ENCODE data around the gene VEGFD.
"Not testable (repeated sequence)": the region's sequence is repeated elsewhere in the genome, so short reads cannot be mapped to it uniquely, and the experiment has no call there.

VEGFD gene

DNA sequence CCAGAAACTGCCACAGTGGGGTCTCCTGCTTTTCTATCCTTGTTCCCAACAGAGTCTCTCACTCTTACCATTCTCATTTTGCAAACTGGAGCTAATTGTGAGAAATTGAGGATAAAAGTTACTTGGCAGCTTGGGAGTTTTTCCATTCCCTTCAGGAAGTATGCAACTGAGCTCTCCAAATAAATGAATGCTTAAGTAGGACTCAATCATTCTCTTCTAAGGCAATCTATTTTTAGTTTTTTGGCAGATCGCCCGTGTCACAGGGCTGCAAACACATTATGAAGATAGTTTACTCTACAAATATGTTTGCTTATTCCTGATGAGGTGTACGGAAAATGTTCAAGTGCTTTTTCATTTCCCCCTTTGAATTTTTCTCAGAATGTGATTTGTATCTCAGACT lies 74.1 kb downstream of the VEGFD start:
- in situ Hi-C loops (cut with MboI; ENCODE audit: low sequenced_read_pairs) = no loop called here

DNA sequence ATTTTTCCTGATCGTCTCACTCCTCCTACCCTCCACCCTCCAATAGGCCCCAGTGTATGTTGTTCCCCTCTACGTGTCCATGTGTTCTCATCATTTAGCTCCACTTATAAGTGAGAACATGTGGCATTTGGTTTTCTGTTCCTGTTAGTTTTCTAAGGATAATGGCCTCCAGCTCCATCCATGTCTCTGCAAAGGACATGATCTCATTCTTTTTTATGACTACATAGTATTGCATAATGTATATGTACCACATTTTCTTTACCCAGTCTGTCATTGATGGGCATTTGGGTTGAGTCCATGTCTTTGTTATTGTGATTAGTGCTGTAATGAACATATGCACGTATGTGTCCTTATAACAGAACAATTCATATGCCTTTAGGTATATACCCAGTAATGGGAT lies 78.3 kb downstream of the VEGFD start:
- in situ Hi-C loops (cut with MboI; ENCODE audit: low sequenced_read_pairs) = not testable (repeated sequence)

DNA sequence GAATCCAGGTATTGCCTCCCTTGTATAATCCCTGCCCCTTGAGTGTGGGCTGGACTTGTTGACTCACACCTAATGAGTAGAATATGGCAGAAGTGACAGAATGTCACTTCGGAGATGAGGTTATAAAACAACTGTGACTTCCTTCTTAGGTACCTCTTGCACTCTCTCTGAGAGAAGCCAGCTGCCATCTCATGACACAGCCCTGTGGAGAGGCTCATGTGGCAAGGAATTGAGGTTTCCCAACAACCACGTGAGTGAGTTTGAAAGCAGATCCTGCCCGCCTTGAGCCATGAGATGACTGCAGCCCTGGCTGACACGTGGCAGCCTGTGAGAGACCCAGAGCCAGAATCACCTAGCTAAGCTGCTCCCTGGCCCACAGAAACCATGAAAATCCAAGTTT lies 82.3 kb downstream of the VEGFD start:
- in situ Hi-C loops (cut with MboI; ENCODE audit: low sequenced_read_pairs) = no loop called here

DNA sequence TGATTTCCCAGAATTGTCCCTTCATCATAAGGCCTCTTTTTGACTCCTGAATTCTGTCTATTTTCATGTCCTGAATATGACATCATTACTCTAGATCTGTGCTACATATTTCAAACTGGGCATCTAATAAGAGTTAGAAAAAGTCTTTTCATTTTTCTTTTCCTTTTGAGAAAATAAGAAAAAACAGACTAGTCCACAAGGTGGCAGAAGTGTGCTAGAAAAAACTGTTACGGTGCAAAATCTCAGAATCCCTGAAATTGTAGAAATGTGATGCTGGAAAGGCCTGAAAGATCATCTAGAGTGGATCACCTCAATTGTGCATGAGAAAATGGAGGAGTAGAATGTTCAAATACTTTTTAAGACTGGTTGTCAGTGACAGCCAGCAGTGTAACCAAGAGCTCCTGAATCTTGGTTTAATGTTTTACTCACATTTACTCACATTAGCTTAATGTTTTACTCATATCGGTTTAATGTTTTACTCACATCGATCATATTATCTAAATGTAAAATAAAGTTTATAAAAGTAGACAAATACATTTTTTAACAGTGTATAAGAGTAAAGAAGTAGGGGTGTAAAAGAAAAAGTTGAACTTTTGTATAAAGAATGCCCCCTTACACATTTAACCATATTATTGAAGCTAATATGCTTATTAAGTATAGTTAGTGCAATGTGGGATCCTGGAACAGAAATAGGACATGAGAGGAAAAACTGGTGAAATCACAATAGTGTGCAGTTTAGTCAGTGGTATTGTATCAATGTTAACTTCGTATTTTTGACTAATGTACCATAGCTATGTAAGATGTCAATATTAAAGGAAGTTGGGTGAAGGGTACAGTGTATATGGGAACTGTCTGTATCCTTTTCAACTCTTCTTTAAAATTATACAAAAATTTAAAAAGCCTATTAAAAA lies 84.0 kb downstream of the VEGFD start:
- in situ Hi-C loops (cut with MboI; ENCODE audit: low sequenced_read_pairs) = no loop called here

DNA sequence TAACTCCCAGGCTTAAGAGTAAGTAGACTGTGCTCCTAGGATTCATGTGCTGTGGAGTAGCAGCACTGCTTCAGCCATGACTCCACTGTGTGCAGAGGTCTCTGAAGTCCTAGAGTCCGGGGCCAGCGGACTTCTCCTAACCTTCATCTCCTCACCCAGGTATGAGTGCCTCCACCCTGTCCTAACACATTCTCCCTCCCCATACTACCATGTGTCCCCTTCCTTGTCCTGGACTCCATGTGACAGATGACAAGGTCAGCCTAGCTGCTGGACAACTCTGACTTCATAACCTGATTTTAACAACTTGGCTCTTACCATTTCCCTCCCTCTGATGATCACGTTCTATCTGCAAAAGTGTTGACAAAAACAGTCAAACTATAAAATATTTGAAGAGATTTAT lies 85.4 kb downstream of the VEGFD start:
- in situ Hi-C loops (cut with MboI; ENCODE audit: low sequenced_read_pairs) = no loop called here

DNA sequence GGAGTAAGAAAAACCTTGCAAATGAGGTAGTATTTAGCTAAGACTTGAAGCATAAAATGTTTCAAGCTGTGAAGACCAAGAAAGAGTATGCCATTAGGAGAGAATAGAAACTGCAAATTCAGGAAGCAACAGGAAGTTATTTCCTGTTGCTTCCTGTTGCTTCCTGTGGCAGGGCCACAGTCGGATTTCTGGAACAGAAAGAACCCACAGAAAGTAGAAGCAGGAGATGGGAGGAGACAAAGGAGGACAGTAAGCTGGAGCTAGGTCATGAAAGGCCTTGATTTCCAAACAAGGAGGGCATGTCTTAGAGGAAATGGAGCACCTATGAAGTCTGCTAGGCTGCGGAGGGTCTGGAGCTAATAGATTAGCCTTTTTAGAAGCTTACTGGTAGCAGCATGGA lies 86.0 kb downstream of the VEGFD start:
- in situ Hi-C loops (cut with MboI; ENCODE audit: low sequenced_read_pairs) = no loop called here

Measured in HL-60/S4 treated with phorbol 12-myristate 13-acetate at 8.2 ng/mL for 4 days and 3 days (cell line).